Measurements from ENCODE around the gene HSPB7.
"Not testable (repeated sequence)": the region's sequence is repeated elsewhere in the genome, so short reads cannot be mapped to it uniquely, and the experiment has no call there.

Gene HSPB7

GRCh38 chr1:16050328-16050727, 32.5 kb upstream of the HSPB7 start:
- no peak for DNase-seq (ENCODE audit: low read depth)

DNA sequence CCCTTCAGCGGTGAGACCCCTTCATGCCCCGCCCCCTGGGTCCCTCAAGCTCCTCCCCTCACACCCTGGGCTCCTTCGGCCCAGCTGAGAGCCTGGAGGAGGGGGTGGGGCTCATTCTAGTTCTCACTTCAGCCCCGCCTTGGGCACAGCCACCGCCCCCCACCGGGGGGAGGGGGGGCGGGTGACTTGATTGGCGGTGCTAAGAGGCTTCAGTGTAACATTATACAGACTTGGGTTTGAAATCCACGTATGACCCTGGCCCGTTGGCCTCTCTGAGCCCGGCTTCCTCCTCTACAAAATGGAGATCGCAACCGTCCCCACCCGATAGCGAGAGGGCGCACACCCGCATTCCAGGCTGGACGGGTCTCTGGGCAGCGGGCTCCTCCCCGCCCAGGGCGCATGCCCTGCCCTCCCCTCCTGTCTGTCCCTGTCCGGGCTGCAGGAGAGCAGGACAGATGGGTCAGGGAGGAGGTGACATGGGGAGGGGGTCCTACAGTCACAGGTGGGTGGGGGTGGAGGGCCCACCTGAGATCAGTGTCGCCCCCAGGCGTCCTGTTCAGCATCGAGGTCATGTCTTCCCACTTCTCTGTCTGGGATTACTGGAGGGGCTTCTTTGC, 30.8 kb upstream of the HSPB7 start:
- DNase-seq (ENCODE audit: low read depth): no peak

GRCh38 chr1:16047791-16048475, 30.1 kb upstream of the HSPB7 start:
- no peak for DNase-seq (ENCODE audit: low read depth)

DNA sequence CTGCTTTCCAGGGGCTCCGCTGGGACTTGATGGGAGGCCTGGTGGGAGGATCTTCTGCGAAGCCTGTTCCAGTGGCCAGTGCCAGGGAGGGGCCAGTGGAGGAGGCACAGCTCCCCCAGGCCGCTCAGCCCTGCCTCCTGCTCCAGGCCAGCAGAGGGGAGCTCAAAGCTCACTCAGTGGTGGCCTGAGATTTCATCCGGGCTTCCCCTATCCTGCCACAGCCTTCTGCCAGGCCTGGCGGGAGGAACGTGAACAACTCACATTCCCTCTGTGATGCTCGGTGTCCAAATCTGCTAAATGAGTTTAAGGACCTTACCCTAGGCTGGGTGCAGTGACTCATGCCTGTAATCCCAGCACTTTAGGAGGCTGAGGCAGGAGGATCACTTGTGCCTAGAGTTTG, 29.0 kb upstream of the HSPB7 start:
- DNase-seq (ENCODE audit: low read depth): no peak

DNA sequence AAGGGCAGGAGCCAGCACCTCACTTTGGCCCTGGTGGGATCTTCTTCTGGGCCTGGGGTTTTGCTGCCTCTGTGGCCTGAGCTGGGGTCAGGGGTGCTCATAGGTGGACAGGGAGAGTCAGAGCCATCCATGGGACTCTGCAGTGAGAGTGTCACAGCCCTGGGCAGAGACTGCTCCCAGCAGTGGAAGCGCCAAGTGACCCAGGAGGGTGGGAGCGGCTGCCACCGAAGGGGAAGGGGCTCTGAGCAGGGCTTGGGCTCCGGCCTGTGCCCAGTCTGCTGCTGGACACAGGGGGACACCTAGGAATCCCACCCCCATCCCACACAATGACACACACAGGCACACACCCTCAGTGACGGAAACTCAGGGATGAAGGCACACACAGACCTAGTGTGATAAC, 26.1 kb upstream of the HSPB7 start:
- no peak for DNase-seq (ENCODE audit: low read depth)

DNA sequence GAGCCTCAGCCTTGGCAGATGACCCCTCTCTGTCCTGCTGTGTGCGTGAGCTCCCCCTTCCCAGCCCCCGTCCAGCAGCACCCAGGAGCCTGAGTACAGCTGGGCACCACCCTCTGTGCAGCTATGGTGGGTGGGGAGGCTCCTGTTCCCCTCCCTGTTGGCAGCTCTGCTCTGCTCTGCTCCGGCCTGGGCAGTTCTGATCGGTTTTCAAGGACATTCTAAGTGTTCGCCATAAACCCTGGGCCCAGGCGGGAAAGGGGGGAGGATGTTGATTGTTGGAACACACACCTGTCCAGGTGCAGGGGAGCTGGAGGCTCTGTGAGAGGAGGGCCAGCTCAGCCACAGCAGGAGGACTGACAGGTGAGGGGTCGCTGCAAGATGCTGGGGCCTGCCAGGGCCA, 25.7 kb upstream of the HSPB7 start, which contains the start of gene CLCNKB:
Gene CLCNKB, plus strand, starts transcription at position 262 of the 400 bp plus-strand sequence. CDS start 711 bp downstream, outside the sequence.
- DNase-seq (ENCODE audit: low read depth): no peak

DNA sequence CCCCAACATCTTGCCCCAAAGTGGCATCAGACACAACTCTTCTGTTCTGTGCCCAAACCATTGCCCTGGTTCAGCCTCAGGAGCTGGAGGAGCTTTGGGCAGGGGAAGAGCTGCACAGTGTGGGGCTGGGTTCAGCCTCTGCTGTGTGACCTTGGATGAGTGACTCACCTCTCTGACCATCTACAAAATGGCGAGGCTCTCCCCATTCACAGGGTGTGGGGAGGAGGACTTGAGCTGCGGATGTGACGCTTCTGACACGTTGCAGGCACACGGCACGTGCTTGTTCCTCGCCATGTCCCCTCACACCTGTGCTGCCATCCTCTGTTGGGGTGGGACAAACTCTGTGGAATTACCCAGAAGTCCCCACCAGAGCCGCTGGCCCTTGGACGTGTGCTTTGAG, 24.8 kb upstream of the HSPB7 start:
- DNase-seq (ENCODE audit: low read depth): not testable (repeated sequence)

DNA sequence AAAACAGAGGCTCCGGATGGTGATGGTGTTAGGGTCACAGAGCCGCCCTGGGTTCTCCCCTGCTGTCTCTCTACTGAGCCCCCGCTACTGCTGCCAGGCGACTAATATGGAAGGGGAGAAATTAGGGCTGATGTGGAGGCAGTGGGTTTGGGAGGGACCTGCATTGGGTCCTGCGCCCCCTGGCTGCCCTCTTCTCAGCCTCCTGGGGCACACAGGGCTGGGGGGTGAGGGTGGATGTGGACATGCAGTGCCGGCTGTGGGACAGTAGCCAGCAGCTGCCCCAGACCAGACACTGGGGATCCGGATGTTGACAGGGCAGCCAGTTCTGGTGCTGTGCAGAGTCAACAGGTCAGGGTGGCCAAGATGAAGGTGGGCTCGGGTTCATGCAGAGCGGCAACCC, 24.3 kb upstream of the HSPB7 start:
- no peak for DNase-seq (ENCODE audit: low read depth)

DNA sequence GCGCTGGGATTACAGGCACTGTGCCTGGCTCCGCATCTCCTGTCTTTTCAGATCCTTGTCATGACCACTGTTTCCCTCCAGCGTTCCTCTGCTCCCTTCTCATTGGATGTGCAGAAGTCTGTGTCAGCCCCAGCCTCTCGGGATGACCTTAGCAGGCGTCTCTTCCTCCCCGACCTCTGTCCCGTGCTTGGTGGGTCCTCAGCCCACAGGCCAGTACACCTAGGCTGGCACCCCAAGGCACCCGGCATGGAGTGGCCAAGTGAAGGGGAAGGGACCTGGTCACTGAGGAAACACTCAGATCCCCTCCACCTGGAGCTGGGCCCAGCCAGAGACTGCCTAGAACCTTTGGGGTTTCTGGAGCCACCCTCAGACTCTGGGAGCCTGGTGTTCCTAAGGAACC, 23.4 kb upstream of the HSPB7 start:
- DNase-seq (ENCODE audit: low read depth): no peak

- not testable (repeated sequence) for DNase-seq (ENCODE audit: low read depth)
These were observed 22.0 kb upstream of the HSPB7 start for GRCh38 chr1:16039871-16040270.

DNA sequence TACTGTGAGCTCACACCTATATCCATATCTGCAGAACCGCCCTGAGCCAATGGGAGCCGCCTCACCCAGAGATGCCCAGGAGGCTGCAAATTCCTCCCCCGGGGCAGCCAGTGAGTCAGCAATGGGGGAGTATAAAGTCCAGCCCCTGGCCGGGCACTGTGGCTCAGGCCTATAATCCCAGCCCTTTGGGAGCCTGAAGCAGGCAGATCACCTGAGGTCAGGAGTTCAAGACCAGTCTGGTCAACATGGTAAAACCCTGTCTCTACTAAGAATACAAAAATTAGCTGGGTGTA, 20.7 kb upstream of the HSPB7 start:
- no peak for DNase-seq (ENCODE audit: low read depth)

DNA sequence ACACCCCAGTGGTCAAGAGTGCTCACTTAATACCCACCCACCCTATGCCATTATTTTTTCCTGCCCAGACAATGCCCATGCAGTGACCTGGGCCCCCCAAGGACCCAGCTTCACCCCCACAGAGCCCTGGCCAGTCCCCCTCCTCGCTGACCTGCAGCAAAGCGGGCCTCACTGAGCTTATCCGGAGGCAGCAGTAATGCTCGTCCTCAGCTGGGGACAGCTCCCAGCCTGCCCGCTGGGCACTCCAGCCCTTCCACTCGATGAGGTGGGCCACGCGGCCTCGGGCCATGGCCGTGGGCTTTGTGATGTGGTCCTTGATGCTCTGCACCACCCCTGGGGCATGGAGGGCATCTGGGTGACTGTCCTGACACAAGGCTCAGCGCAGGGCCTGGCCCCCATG, 18.6 kb upstream of the HSPB7 start:
- DNase-seq (ENCODE audit: low read depth): not testable (repeated sequence)

GRCh38 chr1:16033103-16033632, 15.3 kb upstream of the HSPB7 start:
- not testable (repeated sequence) for DNase-seq (ENCODE audit: low read depth)

DNA sequence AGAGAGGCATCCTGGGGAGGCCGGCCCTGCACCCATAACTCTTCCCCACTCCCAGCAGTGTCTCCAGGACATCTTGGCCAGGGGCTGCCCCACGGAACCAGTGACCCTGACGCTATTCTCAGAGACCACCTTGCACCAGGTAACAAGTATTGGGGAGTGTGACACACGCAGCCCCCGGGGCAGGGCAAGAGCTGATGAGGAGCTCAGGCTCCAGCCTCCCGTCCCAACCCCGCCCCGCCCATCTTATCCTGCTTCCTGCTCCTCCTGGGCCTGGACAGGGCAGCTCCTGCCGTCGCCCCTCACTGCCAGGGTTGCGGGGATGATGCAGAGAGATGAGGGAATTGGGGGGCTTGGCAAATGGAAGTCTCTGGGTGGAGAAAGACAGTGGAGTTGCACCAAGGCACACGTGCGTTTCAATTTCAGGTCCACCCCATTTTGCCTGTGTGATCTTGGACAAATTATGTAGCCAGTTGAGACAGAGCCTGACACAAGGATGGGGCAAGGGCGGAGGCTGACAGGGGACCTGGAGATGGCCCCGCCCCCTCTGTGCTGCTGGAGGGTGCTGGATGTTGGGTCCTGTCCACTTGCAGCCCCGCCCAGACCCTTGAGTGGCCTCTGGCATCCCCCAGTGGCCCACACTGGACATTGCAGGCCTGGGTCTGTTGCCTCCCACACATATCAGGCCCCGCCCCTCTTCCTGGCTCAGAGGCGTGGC, 14.7 kb upstream of the HSPB7 start:
- DNase-seq (ENCODE audit: low read depth): no peak

DNA sequence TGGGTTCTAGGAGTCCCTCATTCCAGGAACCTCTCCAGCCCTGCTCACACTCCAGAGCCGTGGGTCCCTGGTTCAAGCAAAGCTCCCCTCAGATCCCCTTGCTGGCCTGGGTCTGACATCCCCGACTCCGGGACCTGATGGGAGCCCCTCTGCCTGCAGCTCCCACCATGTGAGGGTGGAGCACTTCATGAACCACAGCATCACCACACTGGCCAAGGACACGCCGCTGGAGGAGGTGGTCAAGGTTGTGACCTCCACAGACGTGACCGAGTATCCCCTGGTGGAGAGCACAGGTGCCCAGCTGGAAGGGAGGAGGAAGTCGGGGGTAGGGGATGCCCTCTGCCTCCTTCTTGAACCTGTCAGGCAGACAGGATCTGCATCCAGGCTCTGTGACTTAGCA, 13.7 kb upstream of the HSPB7 start:
- DNase-seq (ENCODE audit: low read depth): no peak

GRCh38 chr1:16029288-16029687, 11.4 kb upstream of the HSPB7 start:
- no peak for DNase-seq (ENCODE audit: low read depth)

GRCh38 chr1:16029003-16029268, 11.1 kb upstream of the HSPB7 start:
- not testable (repeated sequence) for DNase-seq (ENCODE audit: low read depth)

GRCh38 chr1:16028237-16029002, 10.6 kb upstream of the HSPB7 start:
- no peak for DNase-seq (ENCODE audit: low read depth)

GRCh38 chr1:16026723-16027484, 9.1 kb upstream of the HSPB7 start:
- no peak for DNase-seq (ENCODE audit: low read depth)

GRCh38 chr1:16026302-16026701, 8.5 kb upstream of the HSPB7 start:
- DNase-seq (ENCODE audit: low read depth): not testable (repeated sequence)

GRCh38 chr1:16023050-16023653, 5.3 kb upstream of the HSPB7 start:
- no peak for DNase-seq (ENCODE audit: low read depth)

- no peak for DNase-seq (ENCODE audit: low read depth)
These were observed 4.5 kb upstream of the HSPB7 start for GRCh38 chr1:16022393-16022792.
